GM21423 (cell line): ENCODE data around the gene C17orf107.
"Not testable (repeated sequence)": the region's sequence is repeated elsewhere in the genome, so short reads cannot be mapped to it uniquely, and the experiment has no call there.

Experiments
- ATAC-seq: cut with Tn5 transposase; IDR thresholded peaks from one replicate; pipeline ENCODE4 v1.9.1; 2021; ENCODE audit warnings: mild to moderate bottlenecking, moderate library complexity; ENCODE audit not compliant: unreplicated experiment

Gene C17orf107

GRCh38 chr17:4898927-4899326 lies 409 bp upstream of the C17orf107 start:
- ATAC-seq, result no peak

GRCh38 chr17:4900231-4901107 lies 1.1 kb downstream of the C17orf107 start:
- no peak for ATAC-seq

DNA sequence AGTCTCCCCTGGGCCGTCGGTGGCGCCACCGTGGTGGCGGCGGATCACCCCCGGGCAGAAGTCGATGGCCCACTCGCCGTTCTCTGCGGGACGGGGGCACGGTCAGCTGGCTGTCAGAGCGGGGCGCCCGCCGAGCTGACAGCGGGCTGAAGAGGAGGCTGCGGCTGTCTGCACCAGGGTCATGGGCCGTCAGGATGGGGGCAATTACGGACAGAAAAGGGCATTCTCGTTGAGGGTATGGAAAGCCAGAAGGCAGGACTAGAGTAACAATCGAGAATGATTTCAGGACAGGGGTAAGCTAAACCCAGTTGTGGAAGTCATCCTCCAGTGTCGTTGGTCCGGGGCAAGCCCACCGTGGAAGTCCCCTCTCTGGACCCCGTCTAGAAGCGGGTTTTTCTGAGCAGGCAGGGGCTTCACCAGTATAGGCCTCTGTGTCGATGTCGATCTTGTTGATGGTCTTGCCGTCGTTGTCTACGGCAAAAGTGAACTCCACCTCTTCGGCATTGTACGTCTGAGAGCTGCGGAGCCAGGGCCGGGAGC lies 1.8 kb downstream of the C17orf107 start:
- ATAC-seq, result no peak

DNA sequence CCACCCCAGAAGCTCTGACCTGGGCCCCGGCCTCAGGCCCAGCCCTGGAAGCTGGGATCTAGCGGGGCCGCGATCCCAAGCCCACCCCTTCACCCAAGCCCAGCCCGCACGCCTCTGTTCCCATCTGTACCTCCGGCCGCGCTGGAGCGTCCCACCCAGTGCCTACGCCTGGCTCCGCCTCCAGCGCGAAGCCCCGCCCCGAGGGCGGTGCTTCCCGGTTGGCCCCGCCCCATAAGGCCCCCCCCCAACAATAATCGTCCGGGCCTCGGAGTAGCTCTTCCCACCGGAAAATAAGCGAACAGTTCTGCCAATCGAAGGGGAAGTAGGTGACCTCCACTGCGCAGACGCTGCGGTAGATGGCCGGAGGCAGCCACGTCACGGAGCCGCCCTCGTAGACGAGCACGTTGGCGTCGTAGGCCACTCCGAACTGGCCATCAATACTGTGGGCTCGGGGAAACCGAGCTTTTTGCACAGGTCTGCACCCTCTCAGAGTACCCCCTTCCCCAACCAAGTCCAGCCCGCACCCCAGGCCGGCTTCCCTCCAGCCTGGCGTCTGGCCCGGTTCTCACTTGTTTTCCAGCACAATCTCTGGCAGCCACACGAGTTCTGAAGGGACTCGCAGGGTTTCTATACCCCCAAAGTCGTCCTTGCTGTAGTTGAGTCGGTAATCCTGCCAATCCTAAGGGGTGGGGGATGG lies 2.5 kb downstream of the C17orf107 start:
- no peak for ATAC-seq

DNA sequence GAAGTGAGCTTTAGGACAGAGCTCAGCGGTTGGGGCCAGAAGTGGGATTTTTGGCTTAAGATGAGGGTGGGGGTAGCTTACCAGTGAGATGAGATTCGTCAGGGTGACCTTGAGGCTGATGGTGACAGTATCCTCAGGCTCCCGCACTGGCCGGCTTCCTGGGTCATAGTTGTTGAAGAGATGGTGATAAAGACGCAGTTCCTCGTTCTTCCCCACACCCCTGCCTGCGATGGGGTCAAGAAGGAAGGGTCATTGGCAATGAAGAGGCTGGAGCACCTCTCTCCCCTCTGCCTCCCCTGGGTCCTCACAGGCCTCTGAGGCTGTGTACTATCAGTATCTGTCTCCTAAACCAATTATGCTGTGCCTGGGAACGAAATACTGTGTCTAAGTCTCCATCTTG lies 3.2 kb downstream of the C17orf107 start:
- no peak for ATAC-seq

GRCh38 chr17:4903051-4903818 lies 3.9 kb downstream of the C17orf107 start, which contains the start of gene CHRNE:
CHRNE (minus strand) TSS chr17:4903098; CDS start chr17:4903063, 35 bp downstream.
- ATAC-seq, result no peak

DNA sequence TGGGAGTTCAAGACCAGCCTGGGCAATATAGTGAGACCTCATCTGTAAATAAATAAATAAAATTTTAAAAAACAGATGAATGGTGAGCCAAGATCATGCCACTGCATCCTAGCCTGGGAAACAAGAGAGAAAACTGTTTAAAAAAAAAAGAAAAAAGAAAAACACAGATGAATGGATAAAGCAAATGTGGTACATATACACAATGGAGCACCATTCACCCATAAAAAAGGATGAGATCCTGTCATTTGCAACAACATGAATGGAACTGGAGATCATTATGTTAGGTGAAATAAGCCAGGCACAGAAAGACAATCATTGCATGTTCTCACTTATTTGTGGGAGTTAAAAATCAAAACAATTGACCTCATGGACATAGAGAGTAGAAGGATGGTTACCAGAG lies 7.3 kb downstream of the C17orf107 start:
- ATAC-seq, result not testable (repeated sequence)

- ATAC-seq, result no peak
Observed at GRCh38 chr17:4908301-4908700, 9.0 kb downstream of the C17orf107 start.

- ATAC-seq, result peak; percentile 65
Observed at GRCh38 chr17:4908711-4909496, 9.6 kb downstream of the C17orf107 start.

DNA sequence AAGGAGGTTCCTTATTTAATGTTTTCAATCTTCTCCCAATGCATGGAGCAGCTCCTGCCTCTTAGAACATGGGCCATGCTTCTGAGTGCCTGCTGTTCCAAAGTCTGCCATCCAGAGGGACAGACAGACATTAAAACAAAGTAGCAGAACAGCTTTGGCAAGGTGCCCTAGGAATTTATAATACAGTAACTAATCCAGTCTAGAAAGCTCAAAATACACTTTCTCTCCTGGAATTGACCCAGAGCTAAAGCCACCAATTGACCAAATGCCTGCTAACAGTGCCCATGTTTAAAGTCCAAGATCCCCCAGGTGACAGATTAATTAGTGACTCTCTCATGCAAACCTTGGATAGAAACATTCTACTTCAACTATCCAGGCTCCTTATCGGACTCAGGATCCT lies 14.7 kb downstream of the C17orf107 start:
- ATAC-seq, result no peak

DNA sequence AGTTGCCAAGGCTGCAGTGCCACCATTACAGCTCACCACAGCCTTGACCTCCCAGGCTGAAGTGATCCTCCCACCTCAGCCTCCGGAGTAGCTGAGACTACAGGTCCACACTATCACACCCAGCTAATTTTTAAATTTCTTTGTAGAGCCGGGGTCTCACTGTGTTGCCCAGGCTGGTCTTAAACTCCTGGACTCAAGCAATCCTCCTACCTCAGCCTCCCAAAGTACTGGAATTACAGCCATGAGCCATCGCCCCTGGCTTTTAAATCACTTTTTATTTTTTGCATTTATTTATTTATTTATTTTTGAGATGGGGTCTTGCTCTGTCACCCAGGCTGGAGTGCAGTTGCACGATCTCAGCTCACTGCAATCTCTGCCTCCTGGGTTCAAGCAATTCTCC lies 15.2 kb downstream of the C17orf107 start:
- ATAC-seq, result not testable (repeated sequence)

DNA sequence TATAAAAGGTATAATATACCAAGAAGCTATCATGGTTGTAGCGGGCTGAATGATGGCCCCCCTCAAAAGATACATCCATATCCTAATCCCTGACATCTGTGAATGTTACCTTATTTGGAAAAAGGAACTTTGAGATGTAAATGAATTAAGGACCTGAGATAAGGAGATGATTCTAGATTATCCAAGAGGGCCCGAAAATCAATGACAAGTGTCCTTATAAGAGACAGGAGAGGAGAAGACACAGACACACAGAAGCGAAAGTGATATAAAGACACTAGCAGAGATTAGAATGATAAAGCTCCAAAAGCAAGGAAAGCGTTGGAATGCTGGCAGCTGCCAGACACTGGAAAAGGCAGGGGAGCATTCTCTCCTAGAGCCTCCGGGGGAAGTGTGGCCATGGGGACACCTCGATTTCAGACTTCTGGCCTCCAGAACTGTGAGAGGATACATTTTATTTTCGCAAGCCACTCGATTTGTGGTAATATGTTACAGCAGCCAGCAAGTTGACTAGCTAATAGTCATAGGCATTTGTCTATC lies 20.2 kb downstream of the C17orf107 start:
- no peak for ATAC-seq

DNA sequence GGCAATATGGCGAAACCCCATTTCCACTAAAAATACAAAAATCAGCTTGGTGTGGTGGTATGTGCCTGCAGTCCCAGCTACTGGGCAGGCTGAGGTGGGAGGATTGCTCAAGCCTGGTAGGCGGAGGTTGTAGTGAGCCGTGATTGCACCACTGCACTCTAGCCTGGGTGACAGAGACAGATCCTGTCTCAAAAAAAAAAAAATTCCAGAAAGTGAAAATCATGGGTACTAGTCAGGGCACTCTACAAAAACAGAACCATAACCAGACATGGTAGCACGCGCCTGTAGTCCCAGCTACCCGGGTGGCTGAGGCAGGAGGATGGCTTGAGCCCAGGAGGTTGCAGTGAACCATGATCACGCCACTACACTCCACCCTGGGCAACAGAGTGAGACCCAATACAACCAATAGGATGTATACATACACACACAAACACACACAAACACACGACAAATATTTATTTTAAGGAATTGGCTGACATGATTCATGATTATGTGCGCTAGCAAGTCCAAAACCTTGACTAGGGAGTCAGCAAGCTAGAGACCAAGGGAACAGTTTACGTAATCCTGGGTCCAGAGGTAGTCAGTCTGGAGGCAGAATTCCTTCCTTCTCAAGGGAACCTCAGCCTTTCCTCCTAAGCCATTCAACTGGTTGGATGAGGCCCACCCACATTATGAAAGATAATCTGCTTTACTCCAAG lies 21.2 kb downstream of the C17orf107 start:
- no peak for ATAC-seq

GRCh38 chr17:4921320-4921719 lies 22.0 kb downstream of the C17orf107 start:
- ATAC-seq, result no peak

DNA sequence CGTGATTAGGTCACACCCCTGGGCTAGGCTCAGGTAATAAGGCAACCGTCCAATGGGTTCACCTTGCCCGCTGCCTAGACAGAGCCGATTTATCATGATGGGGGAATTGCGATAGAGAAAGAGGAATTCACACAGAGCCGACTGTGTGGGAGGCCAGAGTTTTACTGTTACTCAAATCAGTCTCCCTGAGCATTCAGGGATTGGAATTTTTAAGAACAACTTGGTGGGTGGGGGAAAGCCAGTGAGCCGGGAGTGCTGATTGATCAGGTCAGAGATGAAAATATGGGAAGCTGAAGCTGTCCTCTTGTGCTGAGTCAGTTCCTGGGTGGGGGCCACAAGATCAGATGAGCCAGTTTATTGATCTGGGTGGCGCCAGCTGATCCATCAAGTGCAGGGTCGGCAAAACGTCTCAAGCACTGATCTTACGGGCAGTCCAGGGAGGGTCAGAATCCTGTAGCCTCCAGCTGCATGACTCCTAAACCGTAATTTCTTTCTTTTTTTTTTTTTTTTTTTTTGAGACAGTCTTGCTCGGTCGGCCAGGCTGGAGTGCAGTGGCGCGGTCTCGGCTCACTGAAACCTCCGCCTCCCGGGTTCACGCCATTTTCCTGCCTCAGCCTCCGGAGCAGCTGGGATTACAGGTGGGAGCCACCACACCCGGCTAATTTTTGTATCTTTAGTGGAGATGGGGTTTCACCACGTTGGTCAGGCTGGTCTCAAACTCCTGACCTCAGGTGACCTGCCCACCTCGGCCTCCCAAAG lies 27.4 kb downstream of the C17orf107 start:
- not testable (repeated sequence) for ATAC-seq

DNA sequence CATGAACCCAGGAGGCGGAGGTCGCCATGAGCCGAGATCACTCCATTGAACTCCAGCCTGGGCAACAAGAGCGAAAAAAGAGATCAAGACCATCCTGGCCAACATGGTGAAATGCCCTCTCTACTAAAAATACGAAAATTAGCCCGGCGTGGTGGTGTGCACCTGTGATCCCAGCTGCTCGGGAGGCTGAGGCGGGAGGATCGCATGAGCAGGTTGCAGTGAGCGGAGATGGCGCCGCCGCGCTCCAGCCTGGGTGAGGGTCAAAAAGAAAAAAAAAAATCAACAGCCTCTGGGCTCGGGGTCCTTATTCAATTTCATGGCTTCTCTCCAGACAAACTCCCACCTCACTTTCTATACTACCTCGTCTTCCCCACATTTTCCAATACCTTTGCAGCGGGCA lies 29.5 kb downstream of the C17orf107 start:
- no peak for ATAC-seq

- ATAC-seq, result no peak
Observed at GRCh38 chr17:4931963-4932362, 32.6 kb downstream of the C17orf107 start, which contains the start of gene GP1BA. GP1BA (plus strand) TSS chr17:4932277; CDS start chr17:4932605, 328 bp downstream.

DNA sequence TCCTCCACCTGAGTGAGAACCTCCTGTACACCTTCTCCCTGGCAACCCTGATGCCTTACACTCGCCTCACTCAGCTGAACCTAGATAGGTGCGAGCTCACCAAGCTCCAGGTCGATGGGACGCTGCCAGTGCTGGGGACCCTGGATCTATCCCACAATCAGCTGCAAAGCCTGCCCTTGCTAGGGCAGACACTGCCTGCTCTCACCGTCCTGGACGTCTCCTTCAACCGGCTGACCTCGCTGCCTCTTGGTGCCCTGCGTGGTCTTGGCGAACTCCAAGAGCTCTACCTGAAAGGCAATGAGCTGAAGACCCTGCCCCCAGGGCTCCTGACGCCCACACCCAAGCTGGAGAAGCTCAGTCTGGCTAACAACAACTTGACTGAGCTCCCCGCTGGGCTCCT lies 33.4 kb downstream of the C17orf107 start:
- no peak for ATAC-seq

GRCh38 chr17:4933646-4934045 lies 34.3 kb downstream of the C17orf107 start:
- no peak for ATAC-seq
